Measurements from ENCODE around the gene SEMA6C. TPM values are rescaled to one million over a fixed set of nuclear protein-coding genes. Genes with fewer than 3 reads are reported as not detected.

The SEMA6C gene
- total and polyA plus RNA-seq, 4 donors: 1.4 to 1.5 (median 1.4) TPM

GRCh38 chr1:151165281-151165737 is 18.9 kb upstream of the SEMA6C start:
- Histone ChIP-seq H3K27me3 (ENCODE audit: control insufficient read depth in 4 of 4, insufficient read depth in 4 of 4, low read length in 3 of 4) (no peaks in the 10 kb centered on the region), H3K27ac (ENCODE audit: low read depth in 1 of 2, low read length in 2 of 2) (peak overlapping the region; percentile 63 to 84), H3K4me3 (ENCODE audit: low read depth in 1 of 3, low read length in 3 of 3) (peak overlapping the region; percentile 56 to 88 (median 86)), H3K4me1 (ENCODE audit: control insufficient read depth in 4 of 4, insufficient read depth in 4 of 4, low read length in 3 of 4) (peaks cover 3 to 31% (median 22%) of the 10 kb centered on the region in 4 donors), H3K9me3 (ENCODE audit: control insufficient read depth in 4 of 4, low read length in 3 of 4) (no peaks in the 10 kb centered on the region), H3K36me3 (ENCODE audit: control insufficient read depth in 4 of 4, insufficient read depth in 3 of 4, low read depth in 1 of 4, low read length in 3 of 4) (peaks cover 0 to 22% (median 9%) of the 10 kb centered on the region in 4 donors), H3K9ac (ENCODE audit: low read depth in 1 of 2, low read length in 2 of 2) (peak overlapping the region; percentile 39 to 91)
- 7% methylated on average over 15 of the region's 15 CpGs for WGBS
- TF ChIP-seq YY1 (IDR thresholded peaks at IDR 0.05): no peak
- peak; percentile 88 for TF ChIP-seq NR2F2 (IDR thresholded peaks at IDR 0.05)
- DNase-seq (ENCODE audit: low spot score): no peak

GRCh38 chr1:151164732-151165280 is 18.4 kb upstream of the SEMA6C start:
- Histone ChIP-seq H3K36me3 (ENCODE audit: control insufficient read depth in 4 of 4, insufficient read depth in 3 of 4, low read depth in 1 of 4, low read length in 3 of 4) (peaks cover 0 to 26% (median 10%) of the 10 kb centered on the region in 4 donors), H3K4me3 (ENCODE audit: low read depth in 1 of 3, low read length in 3 of 3) (peak overlapping the region; percentile 56 to 88 (median 86)), H3K9ac (ENCODE audit: low read depth in 1 of 2, low read length in 2 of 2) (peak overlapping the region; percentile 39 to 91), H3K9me3 (ENCODE audit: control insufficient read depth in 4 of 4, low read length in 3 of 4) (no peaks in the 10 kb centered on the region), H3K4me1 (ENCODE audit: control insufficient read depth in 4 of 4, insufficient read depth in 4 of 4, low read length in 3 of 4) (peaks cover 3 to 31% (median 22%) of the 10 kb centered on the region in 4 donors), H3K27ac (ENCODE audit: low read depth in 1 of 2, low read length in 2 of 2) (peak overlapping the region; percentile 63 to 84), H3K27me3 (ENCODE audit: control insufficient read depth in 4 of 4, insufficient read depth in 4 of 4, low read length in 3 of 4) (no peaks in the 10 kb centered on the region)
- no peak for DNase-seq (ENCODE audit: low spot score)
- peak in 1 of 2 donors; percentile 37 for TF ChIP-seq GABPA (IDR thresholded peaks at IDR 0.05 in 1 of 2, conservative IDR thresholded peaks at IDR 0.05 in 1 of 2)
- peak in 1 of 2 donors; percentile 9 for TF ChIP-seq RXRA (IDR thresholded peaks at IDR 0.05)
- no peak for TF ChIP-seq JUND (IDR thresholded peaks at IDR 0.05)
- TF ChIP-seq HNF4G (IDR thresholded peaks at IDR 0.05): peak; percentile 32
- no peak for TF ChIP-seq ATF3 (IDR thresholded peaks at IDR 0.05)
- TF ChIP-seq FOXA1 (IDR thresholded peaks at IDR 0.05): no peak
- TF ChIP-seq CTCF (IDR thresholded peaks at IDR 0.05; ENCODE audit: low read depth, low read length, missing input control): no peak
- no peak for TF ChIP-seq YY1 (IDR thresholded peaks at IDR 0.05)
- TF ChIP-seq NR2F2 (IDR thresholded peaks at IDR 0.05): no peak
- peak in 1 of 2 donors; percentile 26 for TF ChIP-seq EGR1 (IDR thresholded peaks at IDR 0.05; ENCODE audit: low read depth in 2 of 2)
- TF ChIP-seq SP1 (IDR thresholded peaks at IDR 0.05): peak; percentile 2
- peak in 1 of 2 donors; percentile 15 for TF ChIP-seq RAD21 (IDR thresholded peaks at IDR 0.05)
- TF ChIP-seq ZBTB33 (IDR thresholded peaks at IDR 0.05): no peak
- no peak for TF ChIP-seq TAF1 (conservative IDR thresholded peaks at IDR 0.05)
- TF ChIP-seq HNF4A (conservative IDR thresholded peaks at IDR 0.05): peak; percentile 40 to 46
- TF ChIP-seq FOXA2 (IDR thresholded peaks at IDR 0.05): no peak
- 13% methylated on average over 11 of the region's 11 CpGs for WGBS

Data from liver (tissue), 9 donors.